NCI-H2171 treated with DMSO at 0.1 percent for 48 hours (cell line): ENCODE results near the gene KLHL17.
"Not testable (repeated sequence)": the region's sequence is repeated elsewhere in the genome, so short reads cannot be mapped to it uniquely, and the experiment has no call there.

ENCODE experiments used
- DNase-seq: peaks from one replicate; lab custom pipeline; 2025; lab: John Stamatoyannopoulos, UW

KLHL17 gene

DNA sequence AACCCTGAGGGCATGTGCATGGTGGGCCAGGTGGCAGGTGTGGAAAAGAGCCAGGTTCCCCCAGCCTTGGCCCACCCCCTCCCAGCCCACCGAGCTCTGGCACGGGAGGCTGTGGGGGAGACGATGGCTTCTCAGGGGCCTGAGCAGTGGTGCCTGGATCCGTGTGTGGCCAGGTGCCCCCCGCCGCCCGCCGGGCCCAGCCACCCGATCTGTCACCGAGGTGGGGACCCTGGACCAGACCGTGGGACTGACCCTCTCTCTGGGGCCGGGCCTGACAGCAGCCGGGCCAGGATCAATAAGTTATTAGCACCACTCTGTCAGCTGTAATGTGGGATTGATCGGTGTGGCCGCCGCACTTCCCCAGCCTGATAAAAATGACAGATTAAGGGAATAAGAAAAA lies 22.9 kb upstream of the KLHL17 start:
- DNase-seq: no peak

DNA sequence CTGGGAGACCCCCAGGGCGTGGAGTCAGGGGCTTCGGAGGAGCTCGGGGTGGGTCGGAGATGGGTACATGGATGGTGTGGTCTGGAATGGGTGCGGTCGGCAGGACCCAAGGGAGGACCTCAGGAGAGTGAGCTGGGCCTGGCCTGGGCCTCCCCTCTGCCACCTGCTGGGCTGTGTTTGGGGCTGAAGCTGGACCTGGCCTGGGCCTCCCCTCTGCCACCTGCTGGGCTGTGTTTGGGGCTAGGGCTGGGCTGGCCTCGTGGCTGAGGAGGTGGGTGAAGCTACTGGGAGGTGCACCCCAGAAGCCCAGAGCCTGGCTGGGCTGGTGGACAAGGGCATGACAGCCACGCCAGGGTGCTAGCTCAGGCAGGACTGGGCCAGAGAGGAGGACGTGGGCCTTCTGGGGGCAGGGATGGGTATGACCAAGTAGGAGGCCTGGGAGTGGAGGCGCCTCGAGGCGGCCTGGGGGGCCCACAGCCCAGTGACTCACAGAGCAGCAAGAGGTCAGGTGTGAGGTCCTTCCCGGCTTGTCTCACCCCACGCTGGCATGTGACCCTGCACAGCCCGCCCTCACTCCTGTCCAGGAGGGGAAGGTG lies 22.2 kb upstream of the KLHL17 start:
- no peak for DNase-seq

DNA sequence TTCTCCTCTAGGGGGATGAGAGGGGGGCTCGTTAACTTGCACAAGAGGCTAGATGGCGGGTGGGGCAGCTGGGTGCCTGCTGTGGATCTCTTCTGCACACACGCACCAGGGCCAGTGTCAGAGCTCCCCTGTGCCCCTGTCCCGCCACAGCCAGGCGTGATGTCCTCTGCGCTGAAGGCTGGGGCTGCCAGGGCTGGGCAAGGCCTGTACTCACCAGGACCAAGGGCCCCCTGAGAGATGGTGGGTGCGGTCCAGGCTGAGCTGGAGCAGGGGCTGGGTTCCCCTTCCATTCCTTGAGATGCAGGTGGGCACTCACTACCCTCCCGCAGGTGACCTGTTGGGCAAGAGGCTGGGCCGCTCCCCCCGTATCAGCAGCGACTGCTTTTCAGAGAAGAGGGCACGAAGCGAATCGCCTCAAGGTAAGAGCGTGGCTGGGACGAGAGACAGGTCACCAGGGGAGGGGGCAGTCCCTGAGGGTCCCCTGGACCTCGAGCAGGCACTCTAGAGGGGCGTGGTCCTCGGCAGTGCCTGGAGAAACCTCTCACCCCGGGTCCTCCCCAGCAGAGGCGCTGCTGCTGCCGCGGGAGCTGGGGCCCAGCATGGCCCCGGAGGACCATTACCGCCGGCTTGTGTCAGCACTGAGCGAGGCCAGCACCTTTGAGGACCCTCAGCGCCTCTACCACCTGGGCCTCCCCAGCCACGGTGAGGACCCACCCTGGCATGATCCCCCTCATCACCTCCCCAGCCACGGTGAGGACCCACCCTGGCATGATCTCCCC lies 21.5 kb upstream of the KLHL17 start:
- DNase-seq: no peak

- DNase-seq: no peak
Measured at GRCh38 chr1:939511-940106, 20.8 kb upstream of the KLHL17 start.

- peak; percentile 78 for DNase-seq
Measured at GRCh38 chr1:940107-941014, 20.0 kb upstream of the KLHL17 start.

- DNase-seq: no peak
Measured at GRCh38 chr1:941015-941587, 19.3 kb upstream of the KLHL17 start.

GRCh38 chr1:941588-942383 lies 18.6 kb upstream of the KLHL17 start:
- peak; percentile 71 for DNase-seq

DNA sequence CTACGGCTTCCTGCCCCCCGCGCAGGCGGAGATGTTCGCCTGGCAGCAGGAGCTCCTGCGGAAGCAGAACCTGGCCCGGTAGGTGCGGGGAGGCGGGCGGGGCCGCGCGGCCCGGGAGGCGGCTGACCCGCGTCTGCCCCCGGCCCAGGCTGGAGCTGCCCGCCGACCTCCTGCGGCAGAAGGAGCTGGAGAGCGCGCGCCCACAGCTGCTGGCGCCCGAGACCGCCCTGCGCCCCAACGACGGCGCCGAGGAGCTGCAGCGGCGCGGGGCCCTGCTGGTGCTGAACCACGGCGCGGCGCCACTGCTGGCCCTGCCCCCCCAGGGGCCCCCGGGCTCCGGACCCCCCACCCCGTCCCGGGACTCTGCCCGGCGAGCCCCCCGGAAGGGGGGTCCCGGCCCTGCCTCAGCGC lies 18.0 kb upstream of the KLHL17 start:
- DNase-seq: no peak

DNA sequence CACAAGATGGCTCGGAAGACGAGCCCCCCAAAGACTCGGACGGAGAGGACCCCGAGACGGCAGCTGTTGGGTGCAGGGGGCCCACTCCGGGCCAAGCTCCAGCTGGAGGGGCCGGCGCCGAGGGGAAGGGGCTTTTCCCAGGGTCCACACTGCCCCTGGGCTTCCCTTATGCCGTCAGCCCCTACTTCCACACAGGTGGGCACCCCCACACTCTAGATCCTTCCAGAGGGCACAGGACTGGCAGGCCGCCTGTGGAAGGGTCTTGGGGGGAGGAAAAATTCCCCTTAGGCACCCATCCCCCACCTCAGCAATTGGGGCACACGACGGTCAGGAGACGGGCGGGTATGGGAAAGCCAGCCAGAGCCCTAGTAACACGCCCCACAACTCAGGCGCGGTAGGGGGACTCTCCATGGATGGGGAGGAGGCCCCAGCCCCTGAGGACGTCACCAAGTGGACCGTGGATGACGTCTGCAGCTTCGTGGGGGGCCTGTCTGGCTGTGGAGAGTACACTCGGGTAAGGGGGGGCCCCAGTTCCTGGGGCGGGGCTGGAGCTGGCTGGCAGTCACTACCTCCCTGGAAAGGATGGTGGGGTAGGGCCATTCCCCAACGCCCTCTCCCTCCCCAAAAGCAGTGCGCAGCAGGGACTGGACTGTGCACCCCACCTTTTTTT lies 17.4 kb upstream of the KLHL17 start:
- DNase-seq: no peak

GRCh38 chr1:943545-944340 lies 16.6 kb upstream of the KLHL17 start:
- DNase-seq: no peak

- DNase-seq: peak; percentile 77
Measured at GRCh38 chr1:944341-945325, 15.8 kb upstream of the KLHL17 start.

GRCh38 chr1:945688-946556 lies 14.5 kb upstream of the KLHL17 start:
- DNase-seq: no peak

GRCh38 chr1:946811-947210 lies 13.6 kb upstream of the KLHL17 start:
- DNase-seq: not testable (repeated sequence)

GRCh38 chr1:947958-948357 lies 12.4 kb upstream of the KLHL17 start:
- no peak for DNase-seq

GRCh38 chr1:950268-950667 lies 10.1 kb upstream of the KLHL17 start:
- DNase-seq: no peak

GRCh38 chr1:950881-951280 lies 9.5 kb upstream of the KLHL17 start:
- no peak for DNase-seq

DNA sequence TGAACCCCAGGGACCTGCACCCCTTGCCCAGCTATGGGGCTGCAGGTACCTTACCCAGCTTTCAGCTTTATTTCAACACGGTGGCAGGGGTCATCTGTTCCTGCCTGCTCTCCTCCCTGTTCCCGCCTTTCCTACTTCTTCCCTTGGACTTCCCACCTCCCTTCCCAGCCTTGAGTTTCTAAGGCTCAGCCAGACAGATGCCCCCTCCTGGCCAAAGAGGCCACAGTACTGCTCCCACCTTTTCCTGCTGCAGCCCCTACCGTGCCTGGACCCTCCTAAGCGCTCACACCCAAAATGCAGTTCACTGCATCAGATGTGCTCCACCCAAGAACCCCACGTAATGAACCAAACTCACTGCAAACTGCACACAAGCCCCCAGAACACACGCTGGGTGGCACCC lies 9.0 kb upstream of the KLHL17 start:
- DNase-seq: no peak

GRCh38 chr1:952201-952600 lies 8.2 kb upstream of the KLHL17 start:
- DNase-seq: no peak
